Immature natural killer cell (primary cell): ENCODE data around the gene GMPPA. TPM values are rescaled to one million over a fixed set of nuclear protein-coding genes. Genes with fewer than 3 reads are reported as not detected.

Source experiments
- DNase-seq, 3 donors: peaks; one replicate each; pipeline ENCODE4 v3.0.0; 2022; ENCODE audit warnings: mixed read lengths in 1 of 3
- H3K27ac Mint-ChIP-seq, 6 donors: one replicate each; pipeline ENCODE4 v1.8.0; 2020; ENCODE audit warnings: mixed read lengths in 6 of 6, mild to moderate bottlenecking in 5 of 6, inconsistent platforms in 4 of 6, moderate library complexity in 3 of 6
- H3K27me3 Mint-ChIP-seq, 3 donors: one replicate each; pipeline ENCODE4 v1.8.0; 2020 to 2021; ENCODE audit warnings: low read depth in 3 of 3, mild to moderate bottlenecking in 3 of 3, mixed read lengths in 3 of 3, moderate library complexity in 3 of 3, inconsistent platforms in 1 of 3
- H3K36me3 Mint-ChIP-seq, 3 donors: one replicate each; pipeline ENCODE4 v1.8.0; 2020; ENCODE audit warnings: mixed read lengths in 3 of 3, inconsistent platforms in 2 of 3, mild to moderate bottlenecking in 2 of 3
- H3K4me1 Mint-ChIP-seq, 2 donors: one replicate each; pipeline ENCODE4 v1.8.0; 2020; ENCODE audit warnings: inconsistent platforms in 2 of 2, mild to moderate bottlenecking in 2 of 2, mixed read lengths in 2 of 2, moderate library complexity in 1 of 2
- H3K4me3 Mint-ChIP-seq, 5 donors: one replicate each; pipeline ENCODE4 v1.8.0; 2020; ENCODE audit warnings: mild to moderate bottlenecking in 5 of 5, mixed read lengths in 5 of 5, inconsistent platforms in 3 of 5, moderate library complexity in 3 of 5
- H3K9me3 Mint-ChIP-seq, 6 donors: one replicate each; pipeline ENCODE4 v1.8.0; 2020; ENCODE audit warnings: mild to moderate bottlenecking in 6 of 6, mixed read lengths in 6 of 6, inconsistent platforms in 4 of 6, moderate library complexity in 3 of 6
- polyA plus RNA-seq, 3 donors: library from polyadenylated mRNA; unstranded; fragments of 300-500 nt; fragmentation: Illumina TruSeq; gene quantifications; one replicate each; pipeline ENCODE4 v1.2.3, GENCODE V29; 2021

Gene GMPPA
- polyA plus RNA-seq, 3 donors from 2014 or later, result 21.4 to 40.9 (median 37.1) TPM

DNA sequence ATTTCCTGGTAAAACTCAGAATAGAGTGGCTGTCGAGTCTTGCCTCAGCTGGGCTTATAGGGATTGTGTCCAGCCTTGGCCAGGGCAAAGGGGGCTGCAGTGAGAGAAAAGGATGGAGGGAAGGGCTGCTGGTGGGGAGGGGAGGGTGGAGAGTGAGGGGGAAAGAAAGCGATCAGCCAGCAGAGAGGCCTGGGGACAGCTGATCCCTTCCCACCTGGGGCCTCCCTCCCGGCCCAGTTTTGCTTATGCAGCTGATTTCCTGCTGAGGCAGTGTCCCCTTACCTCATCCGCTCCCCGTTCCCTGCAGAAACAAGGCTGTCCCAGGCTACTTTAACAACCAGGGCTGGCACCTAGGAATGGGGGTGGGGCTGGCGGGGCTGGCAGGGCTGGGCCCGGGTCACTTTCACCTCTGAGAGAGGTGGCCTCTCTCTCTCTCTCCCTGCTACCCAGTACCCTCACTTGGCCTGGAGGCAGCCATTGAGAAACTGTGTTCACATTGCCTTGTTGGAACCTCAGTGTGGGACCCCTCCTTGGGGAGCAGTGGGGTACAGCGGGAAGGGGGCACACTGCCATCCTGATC, 12.2 kb upstream of the GMPPA start:
- H3K4me1 Mint-ChIP-seq, result peaks cover 0 to 3% of the 10 kb centered on the region in 2 donors
- H3K27me3 Mint-ChIP-seq, result peaks cover 2 to 18% (median 15%) of the 10 kb centered on the region in 3 donors
- H3K9me3 Mint-ChIP-seq, result no peaks in the 10 kb centered on the region
- no peak overlapping the region for H3K4me3 Mint-ChIP-seq
- DNase-seq, result no peak
- no peak overlapping the region for H3K27ac Mint-ChIP-seq
- H3K36me3 Mint-ChIP-seq, result no peaks in the 10 kb centered on the region

DNA sequence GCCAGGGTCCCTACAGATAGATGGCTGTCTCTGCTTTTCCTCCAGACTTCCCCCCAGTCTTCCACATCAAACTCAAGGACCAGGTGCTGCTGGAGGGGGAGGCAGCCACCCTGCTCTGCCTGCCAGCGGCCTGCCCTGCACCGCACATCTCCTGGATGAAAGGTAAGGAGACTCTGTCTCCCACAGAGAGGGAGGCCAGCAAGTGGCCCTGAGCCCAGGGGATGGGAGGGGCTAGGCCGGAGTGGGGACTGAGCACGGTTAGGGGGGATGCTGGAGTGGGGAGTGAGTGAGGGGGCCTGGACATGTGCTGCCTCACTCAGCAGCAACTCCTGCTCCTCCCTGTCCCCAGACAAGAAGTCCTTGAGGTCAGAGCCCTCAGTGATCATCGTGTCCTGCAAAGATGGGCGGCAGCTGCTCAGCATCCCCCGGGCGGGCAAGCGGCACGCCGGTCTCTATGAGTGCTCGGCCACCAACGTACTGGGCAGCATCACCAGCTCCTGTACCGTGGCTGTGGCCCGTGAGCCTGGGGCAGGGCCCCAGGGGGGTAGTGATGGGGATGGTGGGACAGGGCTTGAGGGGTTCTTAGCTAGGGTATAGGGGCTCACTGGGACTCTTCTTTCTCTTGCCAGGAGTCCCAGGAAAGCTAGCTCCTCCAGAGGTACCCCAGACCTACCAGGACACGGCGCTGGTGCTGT, 10.4 kb upstream of the GMPPA start:
- H3K4me3 Mint-ChIP-seq, result no peak overlapping the region
- H3K27ac Mint-ChIP-seq, result no peak overlapping the region
- H3K4me1 Mint-ChIP-seq, result peaks cover 0 to 3% of the 10 kb centered on the region in 2 donors
- H3K27me3 Mint-ChIP-seq, result peaks cover 2 to 18% (median 18%) of the 10 kb centered on the region in 3 donors
- no peaks in the 10 kb centered on the region for H3K36me3 Mint-ChIP-seq
- DNase-seq, result no peak
- no peaks in the 10 kb centered on the region for H3K9me3 Mint-ChIP-seq

DNA sequence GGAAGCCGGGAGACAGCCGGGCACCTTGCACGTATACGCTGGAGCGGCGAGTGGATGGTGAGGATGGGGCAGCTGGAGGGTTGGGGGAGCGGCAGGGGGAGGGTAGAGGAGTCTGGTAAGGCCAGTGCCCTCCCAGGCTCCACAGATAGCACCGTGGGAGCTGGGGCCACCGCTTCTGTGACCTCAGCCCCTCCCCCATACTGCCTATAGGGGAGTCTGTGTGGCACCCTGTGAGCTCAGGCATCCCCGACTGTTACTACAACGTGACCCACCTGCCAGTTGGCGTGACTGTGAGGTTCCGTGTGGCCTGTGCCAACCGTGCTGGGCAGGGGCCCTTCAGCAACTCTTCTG, 9.9 kb upstream of the GMPPA start:
- DNase-seq, result no peak
- H3K9me3 Mint-ChIP-seq, result no peaks in the 10 kb centered on the region
- H3K27me3 Mint-ChIP-seq, result peaks cover 2 to 20% (median 18%) of the 10 kb centered on the region in 3 donors
- H3K4me3 Mint-ChIP-seq, result no peak overlapping the region
- H3K36me3 Mint-ChIP-seq, result no peaks in the 10 kb centered on the region
- peaks cover 0 to 3% of the 10 kb centered on the region in 2 donors for H3K4me1 Mint-ChIP-seq
- no peak overlapping the region for H3K27ac Mint-ChIP-seq

DNA sequence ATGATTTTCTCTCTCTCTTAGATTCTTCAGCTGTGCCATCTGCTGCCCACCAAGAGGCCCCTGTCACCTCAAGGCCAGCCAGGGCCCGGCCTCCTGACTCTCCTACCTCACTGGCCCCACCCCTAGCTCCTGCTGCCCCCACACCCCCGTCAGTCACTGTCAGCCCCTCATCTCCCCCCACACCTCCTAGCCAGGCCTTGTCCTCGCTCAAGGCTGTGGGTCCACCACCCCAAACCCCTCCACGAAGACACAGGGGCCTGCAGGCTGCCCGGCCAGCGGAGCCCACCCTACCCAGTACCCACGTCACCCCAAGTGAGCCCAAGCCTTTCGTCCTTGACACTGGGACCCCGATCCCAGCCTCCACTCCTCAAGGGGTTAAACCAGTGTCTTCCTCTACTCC, 9.4 kb upstream of the GMPPA start:
- H3K4me1 Mint-ChIP-seq, result peaks cover 0 to 1% of the 10 kb centered on the region in 2 donors
- H3K36me3 Mint-ChIP-seq, result no peaks in the 10 kb centered on the region
- peaks cover 2 to 20% (median 15%) of the 10 kb centered on the region in 3 donors for H3K27me3 Mint-ChIP-seq
- no peaks in the 10 kb centered on the region for H3K9me3 Mint-ChIP-seq
- H3K4me3 Mint-ChIP-seq, result no peak overlapping the region
- DNase-seq, result no peak
- no peak overlapping the region for H3K27ac Mint-ChIP-seq

DNA sequence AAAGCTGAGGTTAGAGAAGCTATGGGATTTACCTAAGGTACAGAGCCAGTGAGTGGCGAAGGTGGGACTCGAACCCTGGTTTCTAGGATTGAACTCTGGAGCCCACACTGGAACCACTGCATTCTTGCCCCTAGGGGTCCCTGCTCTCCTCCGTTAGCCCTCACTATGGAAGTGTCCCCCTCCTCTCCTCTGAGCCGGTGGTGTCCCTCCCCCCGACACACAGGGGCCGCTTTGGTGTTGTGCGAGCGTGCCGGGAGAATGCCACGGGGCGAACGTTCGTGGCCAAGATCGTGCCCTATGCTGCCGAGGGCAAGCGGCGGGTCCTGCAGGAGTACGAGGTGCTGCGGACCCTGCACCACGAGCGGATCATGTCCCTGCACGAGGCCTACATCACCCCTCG, 8.5 kb upstream of the GMPPA start:
- H3K36me3 Mint-ChIP-seq, result no peaks in the 10 kb centered on the region
- no peak overlapping the region for H3K4me3 Mint-ChIP-seq
- DNase-seq, result no peak
- peaks cover 2 to 24% (median 15%) of the 10 kb centered on the region in 3 donors for H3K27me3 Mint-ChIP-seq
- H3K9me3 Mint-ChIP-seq, result no peaks in the 10 kb centered on the region
- no peak overlapping the region for H3K27ac Mint-ChIP-seq
- no peaks in the 10 kb centered on the region for H3K4me1 Mint-ChIP-seq

DNA sequence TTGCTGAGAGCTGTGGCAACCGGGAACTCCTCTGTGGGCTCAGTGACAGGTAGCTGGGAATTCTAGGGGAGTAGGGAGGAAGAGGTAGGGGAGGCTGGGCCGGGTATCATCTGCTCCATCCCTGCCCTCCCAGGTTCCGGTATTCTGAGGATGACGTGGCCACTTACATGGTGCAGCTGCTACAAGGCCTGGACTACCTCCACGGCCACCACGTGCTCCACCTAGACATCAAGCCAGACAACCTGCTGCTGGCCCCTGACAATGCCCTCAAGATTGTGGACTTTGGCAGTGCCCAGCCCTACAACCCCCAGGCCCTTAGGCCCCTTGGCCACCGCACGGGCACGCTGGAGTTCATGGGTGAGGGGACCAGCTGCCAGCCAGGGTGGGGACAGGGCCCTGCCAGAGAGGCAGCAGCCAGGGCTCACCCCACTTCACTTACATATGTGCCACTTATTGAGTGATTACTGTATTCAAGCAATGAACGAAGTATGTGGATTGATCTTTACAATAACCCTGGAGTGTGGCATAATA, 8.0 kb upstream of the GMPPA start:
- H3K9me3 Mint-ChIP-seq, result no peaks in the 10 kb centered on the region
- H3K4me1 Mint-ChIP-seq, result no peaks in the 10 kb centered on the region
- no peak overlapping the region for H3K27ac Mint-ChIP-seq
- no peak for DNase-seq
- peaks cover 2 to 22% (median 17%) of the 10 kb centered on the region in 3 donors for H3K27me3 Mint-ChIP-seq
- H3K4me3 Mint-ChIP-seq, result no peak overlapping the region
- no peaks in the 10 kb centered on the region for H3K36me3 Mint-ChIP-seq

DNA sequence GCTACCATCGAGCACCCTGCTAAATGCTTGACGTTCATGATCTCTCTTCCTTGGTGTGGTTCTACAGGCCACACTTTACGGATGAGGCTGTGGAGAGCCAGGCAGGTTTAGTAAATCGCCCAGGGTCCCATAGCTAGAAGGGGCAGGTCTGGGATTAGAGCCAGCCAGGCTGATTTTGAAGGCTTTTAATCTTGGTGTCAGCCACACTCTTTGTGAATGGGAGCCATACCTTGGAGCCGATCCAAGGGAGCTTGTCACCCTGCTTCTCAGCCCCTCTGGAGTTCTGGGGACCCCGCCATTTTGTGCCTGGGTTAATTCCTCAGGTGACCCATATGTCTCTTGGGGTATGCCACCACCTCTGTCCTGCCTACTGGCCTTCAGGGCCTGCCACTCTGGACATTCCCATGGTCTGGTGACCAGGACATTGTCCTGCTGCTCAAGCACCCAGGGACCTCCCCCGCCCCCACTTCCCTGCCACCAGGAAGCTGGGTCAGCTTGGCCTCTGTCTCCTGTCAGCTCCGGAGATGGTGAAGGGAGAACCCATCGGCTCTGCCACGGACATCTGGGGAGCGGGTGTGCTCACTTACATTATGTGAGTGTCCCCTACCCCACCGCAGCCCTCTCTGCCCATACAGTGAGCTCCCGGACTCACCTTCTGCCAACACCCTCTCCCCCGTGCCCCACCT, 7.3 kb upstream of the GMPPA start:
- H3K4me3 Mint-ChIP-seq, result no peak overlapping the region
- H3K36me3 Mint-ChIP-seq, result no peaks in the 10 kb centered on the region
- H3K27me3 Mint-ChIP-seq, result peaks cover under 1 to 15% (median 15%) of the 10 kb centered on the region in 3 donors
- H3K27ac Mint-ChIP-seq, result no peak overlapping the region
- no peaks in the 10 kb centered on the region for H3K9me3 Mint-ChIP-seq
- no peak for DNase-seq
- H3K4me1 Mint-ChIP-seq, result no peaks in the 10 kb centered on the region

DNA sequence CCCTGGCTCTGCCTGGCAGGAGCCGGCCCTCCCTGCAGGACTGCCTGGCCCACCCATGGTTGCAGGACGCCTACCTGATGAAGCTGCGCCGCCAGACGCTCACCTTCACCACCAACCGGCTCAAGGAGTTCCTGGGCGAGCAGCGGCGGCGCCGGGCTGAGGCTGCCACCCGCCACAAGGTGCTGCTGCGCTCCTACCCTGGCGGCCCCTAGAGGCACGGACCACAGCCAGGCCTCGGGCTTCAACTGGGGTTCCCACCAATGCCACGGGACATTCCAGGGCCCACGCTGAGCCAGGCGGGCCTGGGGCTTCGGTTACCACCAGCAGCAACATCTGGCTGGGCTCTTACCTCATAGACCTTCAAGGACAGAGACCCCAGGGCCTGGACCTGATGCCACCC, 6.1 kb upstream of the GMPPA start:
- Mint-ChIP-seq H3K27ac (no peak overlapping the region), H3K27me3 (peaks cover 4 to 18% (median 17%) of the 10 kb centered on the region in 3 donors), H3K4me3 (no peak overlapping the region)

DNA sequence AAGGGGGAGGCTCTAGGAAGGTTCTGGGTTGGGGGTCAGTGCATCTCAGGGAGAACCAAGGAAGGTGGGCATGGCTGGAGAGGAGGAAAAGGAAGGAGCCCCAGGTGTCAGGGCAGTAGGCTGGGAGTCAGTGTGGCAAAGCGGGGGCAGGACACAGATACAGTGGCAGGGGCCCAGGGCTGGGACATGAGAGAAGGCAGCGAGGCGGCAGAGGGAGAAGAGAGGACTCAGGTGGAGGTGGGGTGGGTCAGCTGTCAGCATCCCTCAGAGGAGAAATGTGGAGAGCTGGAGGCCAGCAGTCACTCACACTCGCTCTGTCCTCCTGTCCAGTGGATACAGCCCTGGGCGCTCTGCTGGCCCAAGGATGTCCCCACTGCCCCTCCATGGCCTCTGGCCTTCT, 5.6 kb upstream of the GMPPA start:
- Mint-ChIP-seq H3K36me3 (no peaks in the 10 kb centered on the region), H3K4me1 (peaks cover 5 to 8% of the 10 kb centered on the region in 2 donors), H3K27me3 (peaks cover 4 to 18% (median 16%) of the 10 kb centered on the region in 3 donors), H3K4me3 (no peak overlapping the region), H3K27ac (no peak overlapping the region), H3K9me3 (peaks cover 0 to 2% (median 0%) of the 10 kb centered on the region in 6 donors)
- DNase-seq, result no peak

More for the DNA sequence above, 6.1 kb upstream of the GMPPA start:
- no peak for DNase-seq
- Mint-ChIP-seq H3K9me3 (peaks cover 0 to 2% (median 0%) of the 10 kb centered on the region in 6 donors), H3K4me1 (peaks cover 3 to 4% of the 10 kb centered on the region in 2 donors), H3K36me3 (no peaks in the 10 kb centered on the region)

DNA sequence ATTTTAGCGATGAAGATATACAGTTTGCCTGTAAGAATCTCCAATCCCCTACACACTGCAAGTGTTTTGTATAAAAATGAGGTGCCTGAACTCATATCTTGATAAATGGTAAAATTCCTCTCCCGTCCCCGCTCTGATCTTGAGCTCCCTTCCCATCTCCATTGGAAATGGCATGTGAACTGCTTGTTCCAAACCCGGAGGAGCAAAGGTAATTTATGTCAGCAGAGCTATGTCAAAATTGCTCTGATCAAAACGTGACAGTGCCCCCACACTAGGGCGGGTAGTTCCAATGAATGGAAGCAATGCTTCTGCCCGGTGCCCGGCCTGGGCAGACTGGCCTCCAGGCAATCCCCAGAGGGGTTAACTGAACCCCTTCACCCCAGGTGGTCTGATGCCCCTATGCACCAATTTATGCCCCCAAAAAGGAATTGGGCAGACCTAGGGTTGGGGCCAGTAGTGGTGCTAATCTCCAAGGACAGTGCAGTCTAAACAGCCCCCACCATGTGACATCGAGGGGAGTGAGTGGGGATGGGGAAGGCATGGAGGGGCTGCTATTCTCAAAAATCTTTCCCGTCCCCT, 3.6 kb upstream of the GMPPA start:
- no peaks in the 10 kb centered on the region for H3K36me3 Mint-ChIP-seq
- H3K4me3 Mint-ChIP-seq, result no peak overlapping the region

DNA sequence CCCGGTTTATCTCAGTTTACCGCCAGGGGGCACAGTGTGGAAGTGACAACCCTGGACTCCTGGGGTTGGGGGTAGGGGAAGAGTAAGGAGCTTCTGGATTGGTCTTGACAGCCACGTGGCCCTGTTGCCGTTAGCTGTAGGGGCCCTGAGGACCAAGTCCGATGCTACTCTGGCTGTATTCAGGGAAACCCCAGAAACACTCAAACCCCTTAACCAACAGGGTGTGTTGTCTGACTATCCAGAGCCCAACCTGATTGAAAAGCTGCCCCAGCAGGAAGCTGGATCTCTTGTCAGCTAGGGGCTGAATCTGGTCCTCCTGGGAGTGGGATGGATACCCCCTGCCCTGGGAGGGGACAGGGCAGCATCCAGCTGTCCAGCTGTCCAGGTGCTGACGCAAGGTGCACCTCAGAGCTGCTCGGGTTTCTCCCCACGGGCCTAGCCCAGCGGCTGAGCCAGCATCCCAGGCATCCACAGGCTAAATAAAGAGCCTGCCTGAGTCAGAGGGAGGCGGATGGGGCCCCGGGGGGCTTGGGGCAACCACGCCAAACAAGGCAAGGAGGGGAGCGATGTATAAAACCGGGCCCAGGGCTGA, 3.1 kb upstream of the GMPPA start:
- peaks cover 5 to 18% (median 16%) of the 10 kb centered on the region in 3 donors for H3K27me3 Mint-ChIP-seq
- peaks cover 27 to 34% of the 10 kb centered on the region in 2 donors for H3K4me1 Mint-ChIP-seq
- H3K27ac Mint-ChIP-seq, result no peak overlapping the region
- DNase-seq, result peak; percentile 32 to 38 (median 34)
- no peak overlapping the region for H3K4me3 Mint-ChIP-seq
- H3K9me3 Mint-ChIP-seq, result peaks cover 0 to 2% (median 0%) of the 10 kb centered on the region in 6 donors
- no peaks in the 10 kb centered on the region for H3K36me3 Mint-ChIP-seq

More for the DNA sequence above, 3.6 kb upstream of the GMPPA start:
- Mint-ChIP-seq H3K4me1 (peaks cover 23 to 28% of the 10 kb centered on the region in 2 donors), H3K27ac (no peak overlapping the region), H3K9me3 (peaks cover 0 to 2% (median 0%) of the 10 kb centered on the region in 6 donors), H3K27me3 (peaks cover 5 to 18% (median 16%) of the 10 kb centered on the region in 3 donors)
- DNase-seq, result no peak

DNA sequence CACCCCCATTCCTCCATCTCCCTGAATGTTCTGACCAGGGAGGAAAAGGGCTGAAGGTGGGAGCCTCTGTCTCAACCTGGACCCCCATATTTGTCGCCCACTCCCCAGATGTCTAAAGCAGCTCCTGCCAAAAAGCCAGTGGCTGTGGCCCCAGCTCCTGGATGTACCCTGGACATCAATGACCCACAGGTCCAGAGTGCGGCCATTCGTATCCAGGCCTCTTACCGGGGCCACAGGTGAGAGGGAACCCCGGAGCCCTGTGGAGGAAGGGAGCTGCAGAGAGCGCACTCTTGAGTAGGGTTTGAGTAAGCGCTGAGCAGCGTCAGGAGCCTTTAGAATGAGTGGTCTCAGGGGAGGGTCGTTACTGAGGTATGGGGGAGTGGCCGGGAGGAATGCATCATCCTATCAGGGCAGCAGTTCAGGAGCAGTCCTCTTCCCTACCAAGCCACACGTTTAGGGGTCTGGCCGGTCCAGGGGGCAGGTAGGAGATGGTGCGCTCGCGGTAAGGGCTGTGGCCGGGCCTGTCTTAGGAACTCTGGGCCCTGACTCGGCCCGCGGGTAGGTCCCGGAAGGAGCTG, 2.4 kb upstream of the GMPPA start:
- Mint-ChIP-seq H3K9me3 (peaks cover 0 to 2% (median 0%) of the 10 kb centered on the region in 6 donors), H3K4me1 (peaks cover 27 to 36% of the 10 kb centered on the region in 2 donors), H3K36me3 (no peaks in the 10 kb centered on the region), H3K27me3 (peaks cover 5 to 18% (median 16%) of the 10 kb centered on the region in 3 donors), H3K27ac (no peak overlapping the region), H3K4me3 (peak overlapping the region in 4 of 5 donors; percentile 53 to 63 (median 56))
- DNase-seq, result no peak

DNA sequence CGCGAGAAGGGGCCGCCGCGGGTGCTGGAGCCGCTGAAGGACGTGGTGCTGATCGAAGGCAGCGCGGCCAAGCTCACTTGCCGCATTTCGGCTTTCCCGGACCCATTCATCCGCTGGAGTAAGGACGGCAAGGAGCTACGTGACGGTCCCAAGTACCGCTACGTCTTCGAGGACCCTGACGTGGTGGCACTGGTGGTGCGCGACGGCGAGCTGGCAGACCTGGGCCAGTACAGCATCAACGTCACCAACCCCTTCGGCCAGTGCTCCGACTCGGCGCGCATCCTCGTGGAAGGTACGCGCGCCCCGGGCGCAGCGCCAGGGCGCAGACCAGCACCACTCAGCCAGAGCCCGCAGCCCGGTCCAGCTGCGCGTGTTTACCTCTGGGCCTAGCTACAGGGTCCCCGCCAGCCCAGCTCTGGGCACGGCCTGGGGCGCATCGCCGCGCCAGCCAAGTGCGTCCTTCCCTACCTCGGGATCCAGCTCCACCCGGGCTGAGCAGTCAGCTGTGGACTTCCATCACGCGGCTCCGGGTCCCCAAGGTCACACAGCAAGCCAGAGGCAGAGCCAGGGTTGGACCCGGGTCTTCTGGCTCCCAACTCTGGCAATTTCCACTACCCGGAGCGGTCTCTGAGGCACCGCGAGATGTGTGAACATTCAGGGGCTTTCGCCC, 1.7 kb upstream of the GMPPA start:
- Mint-ChIP-seq H3K4me1 (peaks cover 27 to 36% of the 10 kb centered on the region in 2 donors), H3K36me3 (no peaks in the 10 kb centered on the region), H3K27ac (no peak overlapping the region), H3K27me3 (peaks cover 5 to 18% (median 13%) of the 10 kb centered on the region in 3 donors), H3K4me3 (peak overlapping the region; percentile 94 to 99 (median 96)), H3K9me3 (peaks cover 0 to 2% (median 0%) of the 10 kb centered on the region in 6 donors)
- DNase-seq, result no peak
